ENCODE measurements around the gene CAPN1. TPM values are rescaled to one million over a fixed set of nuclear protein-coding genes. Genes with fewer than 3 reads are reported as not detected.
A peak's percentile ranks its signal among the peaks of the same experiment; 100 is the strongest.

Gene CAPN1
- total and polyA plus RNA-seq, 2 donors (not counting 1 experiment from before 2014, with no cell fraction given), result 70.3 to 94.5 TPM

- Histone ChIP-seq H3K9ac (ENCODE audit: insufficient read depth, low read length) (no peak overlapping the region), H3K27ac (ENCODE audit: insufficient read depth, low read length) (no peak overlapping the region), H4K20me1 (ENCODE audit: control insufficient read depth, extremely low read depth, insufficient read depth, low read length) (no peaks in the 10 kb centered on the region), H3K9me3 (ENCODE audit: control insufficient read depth, insufficient read depth, low read depth, low read length) (no peaks in the 10 kb centered on the region), H3K4me2 (ENCODE audit: extremely low read depth, insufficient read depth, low read length) (no peak overlapping the region), H3K4me1 (ENCODE audit: control insufficient read depth, extremely low read depth, insufficient read depth, low read length) (no peaks in the 10 kb centered on the region), H3K4me3 (replicated peaks in 1 of 4; ENCODE audit: control extremely low read depth in 1 of 4, insufficient read depth in 1 of 4, low read depth in 3 of 4, low read length in 4 of 4) (no peak overlapping the region), H3K27me3 (ENCODE audit: control insufficient read depth, insufficient read depth, low read length) (no peaks in the 10 kb centered on the region), H2AFZ (ENCODE audit: low read length) (no peak overlapping the region), H3K79me2 (ENCODE audit: control insufficient read depth, insufficient read depth, low read length) (no peaks in the 10 kb centered on the region), H3K36me3 (ENCODE audit: control insufficient read depth, insufficient read depth, low read length) (no peaks in the 10 kb centered on the region)
- TF ChIP-seq EZH2 (IDR thresholded peaks at IDR 0.05; ENCODE audit: low read length, missing control alignments), result no peak
- TF ChIP-seq CTCF (conservative IDR thresholded peaks at IDR 0.05 in 1 of 2, IDR thresholded peaks at IDR 0.05 in 1 of 2; ENCODE audit: low read depth in 1 of 2, low read length in 2 of 2), result no peak
- no peak for DNase-seq (ENCODE audit: low read depth in 2 of 2)
These were observed 36.0 kb downstream of the CAPN1 start for GRCh38 chr11:65217441-65218423.

GRCh38 chr11:65218446-65218845 lies 36.7 kb downstream of the CAPN1 start:
- no peak overlapping the region for H3K27ac ChIP-seq (ENCODE audit: insufficient read depth, low read length)
- H3K27me3 ChIP-seq (ENCODE audit: control insufficient read depth, insufficient read depth, low read length), result no peaks in the 10 kb centered on the region
- no peaks in the 10 kb centered on the region for H3K36me3 ChIP-seq (ENCODE audit: control insufficient read depth, insufficient read depth, low read length)
- no peak overlapping the region for H2AFZ ChIP-seq (ENCODE audit: low read length)
- no peaks in the 10 kb centered on the region for H3K79me2 ChIP-seq (ENCODE audit: control insufficient read depth, insufficient read depth, low read length)
- no peak overlapping the region for H3K4me3 ChIP-seq (replicated peaks in 1 of 4; ENCODE audit: control extremely low read depth in 1 of 4, insufficient read depth in 1 of 4, low read depth in 3 of 4, low read length in 4 of 4)
- TF ChIP-seq CTCF (conservative IDR thresholded peaks at IDR 0.05 in 1 of 2, IDR thresholded peaks at IDR 0.05 in 1 of 2; ENCODE audit: low read depth in 1 of 2, low read length in 2 of 2), result no peak
- TF ChIP-seq EZH2 (IDR thresholded peaks at IDR 0.05; ENCODE audit: low read length, missing control alignments), result no peak
- no peaks in the 10 kb centered on the region for H3K4me1 ChIP-seq (ENCODE audit: control insufficient read depth, extremely low read depth, insufficient read depth, low read length)
- no peak for DNase-seq (ENCODE audit: low read depth in 2 of 2)
- H4K20me1 ChIP-seq (ENCODE audit: control insufficient read depth, extremely low read depth, insufficient read depth, low read length), result no peaks in the 10 kb centered on the region
- H3K4me2 ChIP-seq (ENCODE audit: extremely low read depth, insufficient read depth, low read length), result no peak overlapping the region
- H3K9ac ChIP-seq (ENCODE audit: insufficient read depth, low read length), result no peak overlapping the region
- H3K9me3 ChIP-seq (ENCODE audit: control insufficient read depth, insufficient read depth, low read depth, low read length), result no peaks in the 10 kb centered on the region

GRCh38 chr11:65219930-65220213 lies 38.1 kb downstream of the CAPN1 start:
- H3K4me2 ChIP-seq (ENCODE audit: extremely low read depth, insufficient read depth, low read length), result no peak overlapping the region
- H4K20me1 ChIP-seq (ENCODE audit: control insufficient read depth, extremely low read depth, insufficient read depth, low read length), result no peaks in the 10 kb centered on the region
- H2AFZ ChIP-seq (ENCODE audit: low read length), result no peak overlapping the region
- no peak overlapping the region for H3K9ac ChIP-seq (ENCODE audit: insufficient read depth, low read length)
- no peaks in the 10 kb centered on the region for H3K4me1 ChIP-seq (ENCODE audit: control insufficient read depth, extremely low read depth, insufficient read depth, low read length)
- peak; percentile 9 to 15 for DNase-seq (ENCODE audit: low read depth in 2 of 2)
- no peaks in the 10 kb centered on the region for H3K27me3 ChIP-seq (ENCODE audit: control insufficient read depth, insufficient read depth, low read length)
- TF ChIP-seq CTCF (conservative IDR thresholded peaks at IDR 0.05 in 1 of 2, IDR thresholded peaks at IDR 0.05 in 1 of 2; ENCODE audit: low read depth in 1 of 2, low read length in 2 of 2) (no peak), EZH2 (IDR thresholded peaks at IDR 0.05; ENCODE audit: low read length, missing control alignments) (no peak)
- H3K4me3 ChIP-seq (replicated peaks in 1 of 4; ENCODE audit: control extremely low read depth in 1 of 4, insufficient read depth in 1 of 4, low read depth in 3 of 4, low read length in 4 of 4), result no peak overlapping the region
- H3K27ac ChIP-seq (ENCODE audit: insufficient read depth, low read length), result no peak overlapping the region
- no peaks in the 10 kb centered on the region for H3K36me3 ChIP-seq (ENCODE audit: control insufficient read depth, insufficient read depth, low read length)
- H3K9me3 ChIP-seq (ENCODE audit: control insufficient read depth, insufficient read depth, low read depth, low read length), result no peaks in the 10 kb centered on the region
- no peaks in the 10 kb centered on the region for H3K79me2 ChIP-seq (ENCODE audit: control insufficient read depth, insufficient read depth, low read length)
